ENCODE results near the gene CEP57L1.

- TF ChIP-seq, protein P1, sequence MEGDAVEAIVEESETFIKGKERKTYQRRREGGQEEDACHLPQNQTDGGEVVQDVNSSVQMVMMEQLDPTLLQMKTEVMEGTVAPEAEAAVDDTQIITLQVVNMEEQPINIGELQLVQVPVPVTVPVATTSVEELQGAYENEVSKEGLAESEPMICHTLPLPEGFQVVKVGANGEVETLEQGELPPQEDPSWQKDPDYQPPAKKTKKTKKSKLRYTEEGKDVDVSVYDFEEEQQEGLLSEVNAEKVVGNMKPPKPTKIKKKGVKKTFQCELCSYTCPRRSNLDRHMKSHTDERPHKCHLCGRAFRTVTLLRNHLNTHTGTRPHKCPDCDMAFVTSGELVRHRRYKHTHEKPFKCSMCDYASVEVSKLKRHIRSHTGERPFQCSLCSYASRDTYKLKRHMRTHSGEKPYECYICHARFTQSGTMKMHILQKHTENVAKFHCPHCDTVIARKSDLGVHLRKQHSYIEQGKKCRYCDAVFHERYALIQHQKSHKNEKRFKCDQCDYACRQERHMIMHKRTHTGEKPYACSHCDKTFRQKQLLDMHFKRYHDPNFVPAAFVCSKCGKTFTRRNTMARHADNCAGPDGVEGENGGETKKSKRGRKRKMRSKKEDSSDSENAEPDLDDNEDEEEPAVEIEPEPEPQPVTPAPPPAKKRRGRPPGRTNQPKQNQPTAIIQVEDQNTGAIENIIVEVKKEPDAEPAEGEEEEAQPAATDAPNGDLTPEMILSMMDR (IDR thresholded peaks at IDR 0.05) = no peak
- TF ChIP-seq POLR2A (IDR thresholded peaks at IDR 0.05) = no peak
Observed at GRCh38 chr6:109081026-109081425, 14.3 kb upstream of the CEP57L1 start.

Data from lower leg skin (tissue), 3 donors.